Gastrocnemius medialis (tissue), 4 donors: Measurements from ENCODE around the gene DYNC2H1.

Experiments used
- POLR2A ChIP-seq, 2 donors: fragments of 450-650 bp; IDR thresholded peaks; one replicate each; pipeline ENCODE4 v1.6.1; 2017; ENCODE audit warnings: antibody characterized with exemption in 2 of 2, mild to moderate bottlenecking in 2 of 2, moderate library complexity in 2 of 2
- TF ChIP-seq, protein P1 (sequence below), 5 experiments: fragments of 450-650 bp in 3 of 5; fragments of 200-600 bp in 2 of 5; sonication (generic) in 2 of 5; IDR thresholded peaks in 4 of 5; conservative IDR thresholded peaks in 1 of 5; 1 replicate in 4 of 5; 2 replicates in 1 of 5; pipeline ENCODE4 v1.5.1; 2016 to 2019; ENCODE audit warnings: antibody characterized with exemption in 5 of 5, mild to moderate bottlenecking in 3 of 5, moderate library complexity in 3 of 5

DNA sequence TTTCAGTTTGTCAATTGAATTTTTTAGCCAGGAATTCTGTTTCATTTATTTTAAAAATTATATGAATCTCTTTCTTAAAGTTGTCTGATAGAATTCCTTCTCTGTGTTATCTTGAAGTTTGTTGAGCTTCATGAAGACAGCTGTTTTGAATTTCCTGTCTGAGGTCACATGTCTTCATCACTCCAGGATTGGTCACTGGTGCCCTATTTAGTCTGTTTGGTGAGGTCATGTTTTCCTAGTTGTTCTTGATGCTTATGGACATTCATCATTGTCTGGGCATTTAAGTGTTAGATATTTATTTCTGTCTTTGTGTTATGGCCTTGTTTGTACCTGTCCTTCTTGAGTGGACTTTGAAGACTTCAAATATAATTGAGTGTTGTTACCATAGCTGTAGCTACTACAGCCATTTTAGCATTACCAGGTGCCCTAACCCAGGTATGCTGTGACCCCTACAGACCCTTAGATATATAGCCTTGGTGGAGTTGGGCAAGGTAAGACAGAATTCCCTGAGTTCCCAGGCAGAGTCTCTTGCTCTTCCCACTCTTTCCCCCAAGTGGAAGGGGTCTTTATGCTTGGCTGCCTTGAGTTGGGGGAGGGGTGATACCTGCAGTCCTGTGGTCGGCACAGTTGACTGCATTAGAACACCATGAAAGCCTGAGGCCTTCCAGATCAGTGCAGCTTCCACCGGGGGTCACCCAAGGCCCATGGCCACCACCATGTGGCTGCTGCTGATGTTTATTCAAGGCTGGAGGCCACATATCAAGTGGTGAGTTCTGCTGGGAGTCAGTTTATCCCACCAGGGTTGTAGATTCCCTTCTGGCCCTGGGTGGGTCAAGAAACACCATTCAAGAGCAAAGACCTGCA, 229.6 kb downstream of the DYNC2H1 start:
- no peak for TF ChIP-seq POLR2A (IDR thresholded peaks at IDR 0.05)
- TF ChIP-seq, protein P1, sequence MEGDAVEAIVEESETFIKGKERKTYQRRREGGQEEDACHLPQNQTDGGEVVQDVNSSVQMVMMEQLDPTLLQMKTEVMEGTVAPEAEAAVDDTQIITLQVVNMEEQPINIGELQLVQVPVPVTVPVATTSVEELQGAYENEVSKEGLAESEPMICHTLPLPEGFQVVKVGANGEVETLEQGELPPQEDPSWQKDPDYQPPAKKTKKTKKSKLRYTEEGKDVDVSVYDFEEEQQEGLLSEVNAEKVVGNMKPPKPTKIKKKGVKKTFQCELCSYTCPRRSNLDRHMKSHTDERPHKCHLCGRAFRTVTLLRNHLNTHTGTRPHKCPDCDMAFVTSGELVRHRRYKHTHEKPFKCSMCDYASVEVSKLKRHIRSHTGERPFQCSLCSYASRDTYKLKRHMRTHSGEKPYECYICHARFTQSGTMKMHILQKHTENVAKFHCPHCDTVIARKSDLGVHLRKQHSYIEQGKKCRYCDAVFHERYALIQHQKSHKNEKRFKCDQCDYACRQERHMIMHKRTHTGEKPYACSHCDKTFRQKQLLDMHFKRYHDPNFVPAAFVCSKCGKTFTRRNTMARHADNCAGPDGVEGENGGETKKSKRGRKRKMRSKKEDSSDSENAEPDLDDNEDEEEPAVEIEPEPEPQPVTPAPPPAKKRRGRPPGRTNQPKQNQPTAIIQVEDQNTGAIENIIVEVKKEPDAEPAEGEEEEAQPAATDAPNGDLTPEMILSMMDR (IDR thresholded peaks at IDR 0.05 in 4 of 5, conservative IDR thresholded peaks at IDR 0.05 in 1 of 5) = no peak
